Neural progenitor cell (in vitro differentiated cells): ENCODE data around the gene NEO1.

ENCODE experiments used
- EZH2 ChIP-seq: fragments of 200-600 bp; sonication (generic); IDR thresholded peaks from 2 replicates; pipeline ENCODE4 v1.6.1; 2017; ENCODE audit warnings: antibody characterized with exemption, mild to moderate bottlenecking, moderate library complexity
- EZH2phosphoT487 ChIP-seq: fragments of 200-600 bp; sonication (generic); IDR thresholded peaks from 2 replicates; pipeline ENCODE4 v1.6.1; 2017; ENCODE audit warnings: antibody characterized with exemption

- TF ChIP-seq EZH2 (no peak), EZH2phosphoT487 (no peak)
Observed at GRCh38 chr15:73015493-73015892, 36.8 kb upstream of the NEO1 start.
